Left ventricle myocardium superior (tissue), 1 donor: ENCODE data around the gene AK1. TPM values are rescaled to one million over a fixed set of nuclear protein-coding genes. Genes with fewer than 3 reads are reported as not detected.
"Not testable (repeated sequence)": the region's sequence is repeated elsewhere in the genome, so short reads cannot be mapped to it uniquely, and the experiment has no call there.

Experiments used
- ATAC-seq: fragments of 200-7000 bp; cut with Tn5 transposase; one replicate; pipeline ENCODE4 v1.9.1; 2020; ENCODE audit warnings: mild to moderate bottlenecking, moderate library complexity
- DNase-seq: peaks from one replicate; pipeline ENCODE4 v3.0.0-alpha.2; 2020
- intact Hi-C: fragments of 100-400 bp; cut with micrococcal nuclease; formaldehyde crosslinking; loops from one replicate; pipeline ENCODE4 v1.11.0; 2022
- total RNA-seq: library from RNA; stranded (reverse); fragmentation: NEBNext Ultra II Directional; extraction: Animal tissue kit (Norgen Biotek cat#: 25700); gene quantifications from one replicate; pipeline ENCODE4 v1.2.1, GENCODE V29; 2021
- donor health status: DM: no; HTN: yes; CAD: no; lungs with severe emphysema.

Gene AK1
- total RNA-seq, 1 donor from 2014 or later, result 853 TPM

GRCh38 chr9:127887792-127888191, 10.3 kb upstream of the AK1 start:
- intact Hi-C loops, result no loop called here
- no peak for DNase-seq
- no peak for ATAC-seq

GRCh38 chr9:127886401-127886972, 9.0 kb upstream of the AK1 start:
- DNase-seq (no peak), ATAC-seq (no peak)
- intact Hi-C loops, result no loop called here

GRCh38 chr9:127885508-127886281, 8.2 kb upstream of the AK1 start:
- ATAC-seq, result no peak
- intact Hi-C loops, result no loop called here
- DNase-seq, result no peak

- intact Hi-C loops, result no loop called here
- ATAC-seq (no peak), DNase-seq (no peak)
Measured at GRCh38 chr9:127884976-127885490, 7.6 kb upstream of the AK1 start.

GRCh38 chr9:127884427-127884911, 7.0 kb upstream of the AK1 start:
- peak; percentile 69 for ATAC-seq
- DNase-seq, result peak; percentile 72
- intact Hi-C loops, result no loop called here

GRCh38 chr9:127883959-127884358, 6.5 kb upstream of the AK1 start:
- DNase-seq (no peak), ATAC-seq (peak; percentile 4)
- intact Hi-C loops, result no loop called here

- intact Hi-C loops, DNase-seq, ATAC-seq: not testable (repeated sequence)
Measured at GRCh38 chr9:127881715-127882114, 4.2 kb upstream of the AK1 start.

- ATAC-seq (no peak), DNase-seq (no peak)
- intact Hi-C loops, result no loop called here
Measured at GRCh38 chr9:127880143-127880542, 2.7 kb upstream of the AK1 start.

GRCh38 chr9:127878652-127879390, 1.3 kb upstream of the AK1 start:
- intact Hi-C loops, result loop anchor here (10.0 kb wide), 1 partner anchor 94 kb away; the partner anchor contains the start of gene CDK9
- DNase-seq (no peak), ATAC-seq (no peak)

- intact Hi-C loops, result loop anchor here (10.0 kb wide), 1 partner anchor 93 kb away; the partner anchor contains the start of gene CDK9
- DNase-seq (no peak), ATAC-seq (no peak)
Measured at GRCh38 chr9:127878001-127878651, 651 bp upstream of the AK1 start.

GRCh38 chr9:127876764-127877562, 512 bp downstream of the AK1 start:
- DNase-seq (peak; percentile 75), ATAC-seq (peak; percentile 55)
- intact Hi-C loops, result loop anchor here (10.0 kb wide), 1 partner anchor 92 kb away; the partner anchor contains the start of gene CDK9

GRCh38 chr9:127876026-127876763, 1.3 kb downstream of the AK1 start:
- intact Hi-C loops, result loop anchor here (10.0 kb wide), 1 partner anchor 91 kb away; the partner anchor contains the start of gene CDK9
- no peak for ATAC-seq
- no peak for DNase-seq

GRCh38 chr9:127875306-127875966, 2.0 kb downstream of the AK1 start:
- intact Hi-C loops, result loop anchor here (10.0 kb wide), 1 partner anchor 91 kb away; the partner anchor contains the start of gene CDK9

GRCh38 chr9:127874301-127875221, 2.9 kb downstream of the AK1 start:
- intact Hi-C loops, result loop anchor here (10.0 kb wide), 1 partner anchor 90 kb away; the partner anchor contains the start of gene CDK9
- ATAC-seq, result peak; percentile 19
- peak; percentile 69 for DNase-seq

More at GRCh38 chr9:127875306-127875966, 2.0 kb downstream of the AK1 start:
- no peak for ATAC-seq
- no peak for DNase-seq

GRCh38 chr9:127873886-127874285, 3.6 kb downstream of the AK1 start:
- DNase-seq (peak; percentile 91), ATAC-seq (peak; percentile 63)
- intact Hi-C loops, result loop anchor here (10.0 kb wide), 1 partner anchor 89 kb away; the partner anchor contains the start of gene CDK9
